ENCODE measurements around the gene PCDH8.

The PCDH8 gene

GRCh38 chr13:52848455-52849195 lies at the start of gene PCDH8:
PCDH8 (minus strand) TSS chr13:52848640; CDS start chr13:52848436, 204 bp downstream.
- DNase-seq (ENCODE audit: low read depth), result no peak

GRCh38 chr13:52896827-52897659 lies 48.6 kb upstream of the PCDH8 start:
- no peak for DNase-seq (ENCODE audit: low read depth)

- no peak for DNase-seq (ENCODE audit: low read depth)
These were observed 46.0 kb upstream of the PCDH8 start for GRCh38 chr13:52894413-52894812.

GRCh38 chr13:52892925-52893324 lies 44.5 kb upstream of the PCDH8 start:
- DNase-seq (ENCODE audit: low read depth), result no peak

GRCh38 chr13:52891706-52892105 lies 43.3 kb upstream of the PCDH8 start:
- no peak for DNase-seq (ENCODE audit: low read depth)

GRCh38 chr13:52887165-52887564 lies 38.7 kb upstream of the PCDH8 start:
- DNase-seq (ENCODE audit: low read depth), result no peak

GRCh38 chr13:52885141-52885540 lies 36.7 kb upstream of the PCDH8 start:
- no peak for DNase-seq (ENCODE audit: low read depth)

- DNase-seq (ENCODE audit: low read depth), result no peak
These were observed 36.1 kb upstream of the PCDH8 start for GRCh38 chr13:52884429-52885010.

GRCh38 chr13:52882785-52883184 lies 34.3 kb upstream of the PCDH8 start:
- no peak for DNase-seq (ENCODE audit: low read depth)

GRCh38 chr13:52879950-52880741 lies 31.7 kb upstream of the PCDH8 start:
- no peak for DNase-seq (ENCODE audit: low read depth)

- no peak for DNase-seq (ENCODE audit: low read depth)
These were observed 30.4 kb upstream of the PCDH8 start for GRCh38 chr13:52878831-52879230.

- no peak for DNase-seq (ENCODE audit: low read depth)
These were observed 21.7 kb upstream of the PCDH8 start for GRCh38 chr13:52870143-52870542.

GRCh38 chr13:52869621-52870020 lies 21.2 kb upstream of the PCDH8 start:
- no peak for DNase-seq (ENCODE audit: low read depth)

GRCh38 chr13:52869050-52869449 lies 20.6 kb upstream of the PCDH8 start:
- no peak for DNase-seq (ENCODE audit: low read depth)

GRCh38 chr13:52868190-52868589 lies 19.8 kb upstream of the PCDH8 start:
- no peak for DNase-seq (ENCODE audit: low read depth)

GRCh38 chr13:52864941-52865340 lies 16.5 kb upstream of the PCDH8 start:
- DNase-seq (ENCODE audit: low read depth), result no peak

GRCh38 chr13:52862358-52863206 lies 14.1 kb upstream of the PCDH8 start:
- DNase-seq (ENCODE audit: low read depth), result no peak

- DNase-seq (ENCODE audit: low read depth), result no peak
These were observed 4.0 kb upstream of the PCDH8 start for GRCh38 chr13:52852444-52852843.

GRCh38 chr13:52851137-52851962 lies 2.9 kb upstream of the PCDH8 start:
- no peak for DNase-seq (ENCODE audit: low read depth)

GRCh38 chr13:52850396-52851136 lies 2.1 kb upstream of the PCDH8 start:
- DNase-seq (ENCODE audit: low read depth), result no peak

Measured in HS-5 (cell line).